Dermis microvascular lymphatic vessel endothelial cell (primary cell): ENCODE measurements around the gene POLR2I. TPM values are rescaled to one million over a fixed set of nuclear protein-coding genes. Genes with fewer than 3 reads are reported as not detected.

Source experiments
- total RNA-seq: library from RNA; depleted of rRNA; stranded (reverse); fragments of >200 nt; gene quantifications from 2 replicates; pipeline ENCODE4 v1.2.1, GENCODE V29; 2014

The POLR2I gene
- total RNA-seq, 1 donor from 2014 or later = 117 TPM

Other genes with a start within 250 kb of the POLR2I start
- 1.8 TPM in 2 replicates for gene APLP1, start 246.3 kb downstream of the POLR2I start, total RNA-seq
- 1.4 and 2.8 TPM in 2 replicates for gene NFKBID, start 214.3 kb downstream of the POLR2I start, total RNA-seq
- gene HCST, start 212.3 kb downstream of the POLR2I start, total RNA-seq = 0.38 and 0.39 TPM in 2 replicates
- gene TYROBP, start 206.6 kb downstream of the POLR2I start, total RNA-seq = not detected in 2 replicates
- 0.77 and 2.9 TPM in 2 replicates for gene LRFN3, start 178.5 kb downstream of the POLR2I start, total RNA-seq
- gene SDHAF1, start 119.7 kb downstream of the POLR2I start, total RNA-seq = 7.2 and 14.0 TPM in 2 replicates
- gene SYNE4, start 106.1 kb downstream of the POLR2I start, total RNA-seq = under 0.01 TPM in 1 of 2 replicates, not detected in the other
- 5.5 and 8.7 TPM in 2 replicates for gene ALKBH6, start 100.7 kb downstream of the POLR2I start, total RNA-seq
- gene CLIP3, start 82.0 kb downstream of the POLR2I start, total RNA-seq = 1.3 and 6.1 TPM in 2 replicates
- gene THAP8, start 60.6 kb downstream of the POLR2I start, total RNA-seq = 0.77 and 1.1 TPM in 2 replicates
- gene WDR62, start 60.0 kb downstream of the POLR2I start, total RNA-seq = 1.8 and 2.7 TPM in 2 replicates
- gene OVOL3, start 3.7 kb downstream of the POLR2I start, total RNA-seq = not detected in 2 replicates
- gene TBCB, start 593 bp upstream of the POLR2I start, total RNA-seq = 163 and 164 TPM in 2 replicates
- gene CAPNS1, start 25.2 kb upstream of the POLR2I start, total RNA-seq = 383 and 452 TPM in 2 replicates
- 32.7 and 77.4 TPM in 2 replicates for gene COX7A1, start 37.6 kb upstream of the POLR2I start, total RNA-seq
- gene ZNF565, start 99.8 kb upstream of the POLR2I start, total RNA-seq = 2.2 and 3.3 TPM in 2 replicates
- gene ZNF146, start 100.2 kb upstream of the POLR2I start, total RNA-seq = 49.2 and 60.7 TPM in 2 replicates